Measurements from ENCODE around the gene ARHGAP24. TPM values are rescaled to one million over a fixed set of nuclear protein-coding genes. Genes with fewer than 3 reads are reported as not detected.
"Not testable (repeated sequence)": the region's sequence is repeated elsewhere in the genome, so short reads cannot be mapped to it uniquely, and the experiment has no call there.

The ARHGAP24 gene
- total RNA-seq, 2 donors from 2014 or later, result 30.2 to 38.3 TPM

DNA sequence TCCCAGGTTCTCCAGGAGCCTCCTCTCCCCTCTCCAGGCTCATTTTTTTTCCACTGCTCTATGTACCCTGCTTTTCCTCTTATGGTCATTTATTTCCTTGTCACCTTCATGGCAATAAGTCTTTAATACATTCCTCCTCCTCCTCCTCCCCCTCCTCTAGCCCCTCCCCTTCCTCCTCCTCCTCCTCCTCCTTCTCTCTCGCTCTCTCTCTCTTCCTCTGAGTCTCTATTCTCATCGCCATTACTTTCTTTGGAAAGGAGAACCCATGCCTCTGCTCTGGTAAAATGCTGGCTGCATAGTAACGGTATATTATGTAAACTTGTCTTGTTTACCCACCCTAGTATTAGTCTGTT lies 35.7 kb downstream of the ARHGAP24 start:
- DNase-seq, result no peak
- intact Hi-C loops (cut with DNase I), result no loop called here
- no peak for ATAC-seq

DNA sequence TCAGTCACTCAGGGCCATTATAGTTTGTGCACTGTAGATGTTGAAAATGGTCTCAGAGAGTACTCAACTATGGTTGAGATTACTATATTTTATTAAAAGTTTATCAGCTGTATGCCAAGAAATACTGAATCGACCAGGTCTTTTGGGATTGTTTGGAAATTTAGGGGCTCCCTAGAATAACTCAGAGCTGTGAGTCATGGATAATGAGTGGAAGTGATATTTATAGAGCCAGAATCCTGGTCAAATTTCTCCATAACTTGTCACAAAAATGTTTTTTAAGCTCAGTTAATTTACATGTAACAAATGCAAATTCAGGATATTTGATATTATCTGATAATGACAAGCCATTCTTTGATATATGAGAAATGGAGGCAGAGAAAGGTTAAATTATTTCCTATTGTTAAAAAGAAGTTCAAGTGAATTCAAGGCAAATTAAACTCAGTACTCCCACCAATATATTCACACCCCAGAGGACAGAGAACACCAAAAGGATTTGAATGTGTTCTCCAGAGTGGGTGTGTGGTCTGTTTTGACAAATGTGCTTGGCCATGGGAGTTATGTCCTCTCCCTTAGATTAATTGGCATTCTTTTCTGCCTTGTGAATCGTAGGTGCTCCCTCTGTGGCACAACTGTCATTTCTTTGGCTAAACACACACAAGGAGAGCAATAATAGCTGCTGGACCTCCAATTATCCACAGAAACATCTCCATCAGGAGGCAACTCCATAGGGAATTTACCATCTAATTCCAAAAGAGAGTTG lies 37.7 kb downstream of the ARHGAP24 start:
- intact Hi-C loops (cut with DNase I), result no loop called here
- ATAC-seq (no peak), DNase-seq (no peak)

DNA sequence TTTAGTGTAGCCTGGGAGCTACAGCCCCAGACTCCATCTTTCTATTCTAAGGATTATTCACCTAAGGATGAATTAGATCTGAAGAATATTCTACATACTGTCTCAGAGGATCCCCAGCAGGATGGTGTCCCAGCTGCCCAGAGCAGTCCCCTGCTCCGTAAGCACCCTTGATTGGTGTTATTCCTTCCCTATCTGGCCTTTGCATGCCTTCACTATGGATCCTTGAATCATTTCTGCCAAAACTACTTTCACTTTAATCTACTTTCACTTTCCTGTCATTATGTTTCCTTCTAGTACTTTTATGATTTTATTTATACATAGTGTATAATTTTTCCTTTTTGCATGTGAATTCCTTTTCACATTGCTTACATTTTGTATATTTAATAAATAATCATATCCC lies 39.2 kb downstream of the ARHGAP24 start:
- no peak for DNase-seq
- ATAC-seq, result peak in 1 of 2 donors; percentile 48
- intact Hi-C loops (cut with DNase I), result no loop called here

- intact Hi-C loops (cut with DNase I), result no loop called here
- ATAC-seq (peak in 1 of 2 donors; percentile 55), DNase-seq (no peak)
Measured at GRCh38 chr4:85514783-85515182, 39.8 kb downstream of the ARHGAP24 start.

- intact Hi-C loops (cut with DNase I), result no loop called here
- ATAC-seq (no peak), DNase-seq (no peak)
Measured at GRCh38 chr4:85515701-85516100, 40.8 kb downstream of the ARHGAP24 start.

GRCh38 chr4:85518526-85518925 lies 43.6 kb downstream of the ARHGAP24 start:
- intact Hi-C loops (cut with DNase I); ATAC-seq; DNase-seq: not testable (repeated sequence)

GRCh38 chr4:85520765-85521749 lies 46.1 kb downstream of the ARHGAP24 start:
- peak; percentile 93 for ATAC-seq
- intact Hi-C loops (cut with DNase I), result loop anchor here in 1 of 2 donors (5.0 to 10.0 kb wide), 2 partner anchors 44 to 224 kb away; partner anchors contain the start of gene ARHGAP24
- peak; percentile 70 for DNase-seq

GRCh38 chr4:85522277-85522676 lies 47.3 kb downstream of the ARHGAP24 start:
- intact Hi-C loops (cut with DNase I), result loop anchor here in 1 of 2 donors (5.0 to 10.0 kb wide), 2 partner anchors 45 to 223 kb away; partner anchors contain the start of gene ARHGAP24
- ATAC-seq (peak in 1 of 2 donors; percentile 30), DNase-seq (no peak)

- intact Hi-C loops (cut with DNase I), result loop anchor here in 1 of 2 donors (5.0 to 10.0 kb wide), 2 partner anchors 46 to 222 kb away; partner anchors contain the start of gene ARHGAP24
- ATAC-seq, result no peak
Measured at GRCh38 chr4:85522836-85523235, 47.9 kb downstream of the ARHGAP24 start.

GRCh38 chr4:85527815-85528214 lies 52.9 kb downstream of the ARHGAP24 start:
- ATAC-seq (no peak), DNase-seq (no peak)
- intact Hi-C loops (cut with DNase I), result loop anchor here in 1 of 2 donors (10.0 kb wide), 1 partner anchor 217 kb away; no protein-coding TSS in a partner anchor

More at GRCh38 chr4:85522836-85523235, 47.9 kb downstream of the ARHGAP24 start:
- DNase-seq, result no peak

DNA sequence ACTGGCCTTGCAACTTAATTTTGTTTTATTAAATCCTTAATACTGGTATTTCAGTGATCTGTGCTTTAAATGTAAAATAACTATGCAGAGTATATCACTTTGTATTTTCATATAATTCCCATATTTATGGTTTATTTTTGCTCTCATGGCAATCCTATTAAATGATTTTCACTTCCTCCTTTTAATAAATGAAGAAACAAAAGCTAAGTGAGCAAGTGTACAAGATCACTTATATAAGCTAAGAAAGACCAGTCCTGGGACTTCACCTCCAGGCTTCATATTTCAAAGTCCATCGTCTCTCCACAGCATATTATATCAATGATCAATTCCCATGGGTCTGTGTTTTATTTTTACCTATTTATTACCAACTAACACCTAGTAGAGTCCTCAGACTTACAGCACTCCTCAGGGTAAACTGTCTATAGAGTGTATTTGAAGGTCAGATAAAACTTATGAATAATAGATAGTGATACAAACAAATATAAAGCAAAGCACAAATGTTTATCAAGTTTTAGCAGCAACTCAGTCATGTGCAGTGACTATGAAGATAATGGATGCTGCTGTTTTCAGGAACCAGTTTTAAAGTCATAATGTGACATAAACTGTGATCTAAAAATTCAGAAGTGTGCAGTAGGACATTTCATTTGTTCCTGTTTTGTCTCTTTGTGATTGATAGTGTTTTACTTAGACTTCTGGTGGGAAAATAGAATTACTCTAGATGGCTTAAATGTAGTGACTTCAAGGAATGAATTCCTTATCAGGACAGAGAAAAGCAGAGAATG lies 56.8 kb downstream of the ARHGAP24 start:
- intact Hi-C loops (cut with DNase I), result no loop called here
- DNase-seq (no peak), ATAC-seq (no peak)

GRCh38 chr4:85534120-85534519 lies 59.2 kb downstream of the ARHGAP24 start:
- no peak for ATAC-seq

DNA sequence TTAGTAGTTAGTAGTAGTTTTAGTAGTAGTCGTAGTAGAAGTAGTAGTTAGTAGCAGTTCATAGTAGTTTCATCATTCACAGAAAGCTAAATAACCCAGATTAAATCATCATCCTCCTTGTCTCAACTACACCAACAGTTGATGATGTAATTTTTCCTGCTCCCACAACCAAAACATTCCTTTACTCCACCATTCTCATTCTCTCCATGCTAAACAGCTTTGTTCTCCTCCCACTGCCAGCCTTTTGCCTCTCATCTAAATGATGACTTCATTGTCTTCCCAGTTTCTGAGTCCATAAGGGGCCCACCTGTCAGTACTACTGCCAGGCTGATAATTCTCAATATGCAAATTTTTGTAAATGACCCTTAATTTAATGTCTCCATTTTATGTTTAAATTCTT lies 68.9 kb downstream of the ARHGAP24 start:
- no peak for DNase-seq
- peak in 1 of 2 donors; percentile 37 for ATAC-seq
- intact Hi-C loops (cut with DNase I), result no loop called here

More at GRCh38 chr4:85534120-85534519, 59.2 kb downstream of the ARHGAP24 start:
- no peak for DNase-seq
- intact Hi-C loops (cut with DNase I), result no loop called here

- intact Hi-C loops (cut with DNase I), result no loop called here
- ATAC-seq, result no peak
- DNase-seq, result no peak
Measured at GRCh38 chr4:85544751-85545150, 69.8 kb downstream of the ARHGAP24 start.

DNA sequence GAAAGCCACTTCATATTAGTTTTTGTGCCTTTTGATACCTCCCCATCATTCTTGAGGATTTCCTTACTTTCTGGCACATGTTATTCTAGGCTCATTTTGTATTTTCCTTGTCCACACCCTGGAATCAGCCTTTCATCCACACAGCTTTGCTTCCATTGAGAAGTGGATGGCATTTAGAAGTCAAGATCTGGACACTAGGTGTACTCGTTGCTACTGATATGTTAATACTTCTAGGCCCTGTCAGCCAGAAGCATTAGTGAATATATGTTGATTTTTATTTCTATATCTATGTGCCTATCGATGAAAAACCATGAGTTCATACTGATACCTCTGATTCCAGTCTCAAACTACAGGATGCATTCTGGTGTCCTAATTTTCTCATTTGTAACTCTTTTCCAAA lies 73.2 kb downstream of the ARHGAP24 start:
- intact Hi-C loops (cut with DNase I), result no loop called here
- no peak for DNase-seq
- ATAC-seq, result no peak

- ATAC-seq, result no peak
- intact Hi-C loops (cut with DNase I), result no loop called here
- no peak for DNase-seq
Measured at GRCh38 chr4:85548841-85549240, 73.9 kb downstream of the ARHGAP24 start.

DNA sequence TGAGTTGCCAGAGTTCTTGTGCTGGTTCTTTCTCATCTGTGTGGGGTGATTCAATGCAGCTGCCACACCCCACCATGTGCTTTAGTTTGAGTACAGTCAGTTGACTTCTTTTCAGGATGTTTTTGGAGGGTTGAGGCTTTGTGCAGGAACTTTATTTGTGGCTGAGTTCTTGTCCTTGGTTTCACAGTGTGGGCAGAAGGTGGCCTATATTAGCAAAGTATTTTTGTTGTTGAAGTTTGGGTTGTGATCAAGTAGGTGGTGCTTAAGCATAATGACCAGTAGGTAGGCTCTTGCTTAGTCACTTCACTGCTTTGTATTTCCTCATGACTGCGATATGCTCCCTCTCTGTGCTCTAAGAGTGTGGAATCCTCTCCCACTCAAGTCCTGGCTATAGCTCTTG lies 80.3 kb downstream of the ARHGAP24 start:
- intact Hi-C loops (cut with DNase I), result loop anchor here in 1 of 2 donors (10.0 kb wide), 1 partner anchor 410 kb away; no protein-coding TSS in a partner anchor
- no peak for DNase-seq
- peak in 1 of 2 donors; percentile 35 for ATAC-seq

DNA sequence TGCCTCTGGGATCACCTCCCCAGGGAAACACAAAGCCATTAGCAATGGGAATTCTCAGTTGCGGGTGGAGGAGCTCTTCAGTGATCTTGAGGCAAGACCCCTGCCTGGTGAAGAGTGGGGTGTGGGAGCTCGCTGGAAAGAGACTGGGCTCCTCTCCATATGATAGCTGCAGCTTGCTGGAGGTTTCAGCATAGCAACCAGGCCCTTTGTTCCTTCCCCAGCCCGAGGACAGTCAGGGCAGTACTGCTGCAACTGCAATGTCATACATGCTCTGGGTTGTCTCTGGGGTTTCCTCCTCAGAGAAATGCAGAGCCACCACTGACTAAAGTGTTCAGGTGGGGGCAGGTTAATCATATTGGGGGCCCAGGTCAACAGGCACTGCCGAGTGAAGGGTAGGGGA lies 81.3 kb downstream of the ARHGAP24 start:
- no peak for DNase-seq
- intact Hi-C loops (cut with DNase I), result loop anchor here in 1 of 2 donors (10.0 kb wide), 1 partner anchor 411 kb away; no protein-coding TSS in a partner anchor
- ATAC-seq, result peak; percentile 19 to 24

All from left cardiac atrium (tissue), 4 donors.